Chondrocyte (in vitro differentiated cells): ENCODE results near the gene CYBRD1. TPM values are rescaled to one million over a fixed set of nuclear protein-coding genes. Genes with fewer than 3 reads are reported as not detected.
"Not testable (repeated sequence)": the region's sequence is repeated elsewhere in the genome, so short reads cannot be mapped to it uniquely, and the experiment has no call there.

Source experiments
- DNase-seq: peaks from one replicate; pipeline ENCODE4 v3.0.0; 2021; ENCODE audit warnings: mixed read lengths, low spot score
- H3K27ac Mint-ChIP-seq: one replicate; pipeline ENCODE4 v1.8.0; 2021; ENCODE audit warnings: mild to moderate bottlenecking, moderate library complexity, mixed read lengths; ENCODE audit not compliant: unreplicated experiment
- H3K27me3 Mint-ChIP-seq: 2 replicates; pipeline ENCODE4 v1.8.0; 2021; ENCODE audit warnings: low read depth, mixed read lengths
- H3K36me3 Mint-ChIP-seq: 2 replicates; pipeline ENCODE4 v1.8.0; 2021; ENCODE audit warnings: low read depth, mixed read lengths
- H3K4me1 Mint-ChIP-seq: 2 replicates; pipeline ENCODE4 v1.8.0; 2021; ENCODE audit warnings: low read depth, mild to moderate bottlenecking, mixed read lengths
- H3K4me3 Mint-ChIP-seq: one replicate; pipeline ENCODE4 v1.8.0; 2021; ENCODE audit warnings: mild to moderate bottlenecking, moderate library complexity, mixed read lengths; ENCODE audit not compliant: unreplicated experiment
- H3K9me3 Mint-ChIP-seq: 2 replicates; pipeline ENCODE4 v1.8.0; 2021; ENCODE audit warnings: low read depth, mixed read lengths
- total RNA-seq: library from RNA; stranded (reverse); gene quantifications from 3 replicates; pipeline ENCODE4 v1.2.1, GENCODE V29; 2021
- TF ChIP-seq, protein P1 (sequence below): fragments of 200-600 bp; sonication (generic); IDR thresholded peaks from 2 replicates; pipeline ENCODE4 v1.5.0; 2021; ENCODE audit warnings: antibody characterized with exemption, mild to moderate bottlenecking, moderate library complexity

CYBRD1 gene
- total RNA-seq, 1 donor from 2014 or later = 84.5 TPM

DNA sequence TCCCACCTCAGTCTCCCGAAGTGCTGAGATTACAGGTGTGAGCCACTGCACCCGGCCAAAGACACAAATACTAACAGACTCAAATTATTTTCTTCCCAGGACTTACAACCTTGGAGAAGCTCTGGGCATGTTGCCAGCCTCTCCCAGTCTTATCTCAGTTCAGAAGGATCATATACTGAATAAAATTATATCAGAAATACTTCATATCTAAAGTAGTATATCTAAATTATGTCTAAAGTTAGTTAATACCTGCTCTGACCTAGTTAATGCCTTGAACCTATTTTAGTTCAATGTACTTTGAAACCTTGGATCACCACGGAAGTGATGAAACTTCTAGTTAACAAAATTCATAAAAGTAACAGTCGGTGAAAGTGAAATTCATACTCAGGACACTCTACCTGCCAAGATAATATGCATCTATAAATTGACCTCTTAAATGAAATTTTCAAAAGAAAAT is 34.4 kb upstream of the CYBRD1 start:
- Mint-ChIP-seq H3K36me3 (peaks cover 5% of the 10 kb centered on the region), H3K27me3 (no peaks in the 10 kb centered on the region), H3K27ac (no peak overlapping the region), H3K9me3 (peaks cover 3% of the 10 kb centered on the region), H3K4me1 (peaks cover 4% of the 10 kb centered on the region), H3K4me3 (no peak overlapping the region)
- no peak for DNase-seq
- TF ChIP-seq, protein P1, sequence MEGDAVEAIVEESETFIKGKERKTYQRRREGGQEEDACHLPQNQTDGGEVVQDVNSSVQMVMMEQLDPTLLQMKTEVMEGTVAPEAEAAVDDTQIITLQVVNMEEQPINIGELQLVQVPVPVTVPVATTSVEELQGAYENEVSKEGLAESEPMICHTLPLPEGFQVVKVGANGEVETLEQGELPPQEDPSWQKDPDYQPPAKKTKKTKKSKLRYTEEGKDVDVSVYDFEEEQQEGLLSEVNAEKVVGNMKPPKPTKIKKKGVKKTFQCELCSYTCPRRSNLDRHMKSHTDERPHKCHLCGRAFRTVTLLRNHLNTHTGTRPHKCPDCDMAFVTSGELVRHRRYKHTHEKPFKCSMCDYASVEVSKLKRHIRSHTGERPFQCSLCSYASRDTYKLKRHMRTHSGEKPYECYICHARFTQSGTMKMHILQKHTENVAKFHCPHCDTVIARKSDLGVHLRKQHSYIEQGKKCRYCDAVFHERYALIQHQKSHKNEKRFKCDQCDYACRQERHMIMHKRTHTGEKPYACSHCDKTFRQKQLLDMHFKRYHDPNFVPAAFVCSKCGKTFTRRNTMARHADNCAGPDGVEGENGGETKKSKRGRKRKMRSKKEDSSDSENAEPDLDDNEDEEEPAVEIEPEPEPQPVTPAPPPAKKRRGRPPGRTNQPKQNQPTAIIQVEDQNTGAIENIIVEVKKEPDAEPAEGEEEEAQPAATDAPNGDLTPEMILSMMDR = no peak

DNA sequence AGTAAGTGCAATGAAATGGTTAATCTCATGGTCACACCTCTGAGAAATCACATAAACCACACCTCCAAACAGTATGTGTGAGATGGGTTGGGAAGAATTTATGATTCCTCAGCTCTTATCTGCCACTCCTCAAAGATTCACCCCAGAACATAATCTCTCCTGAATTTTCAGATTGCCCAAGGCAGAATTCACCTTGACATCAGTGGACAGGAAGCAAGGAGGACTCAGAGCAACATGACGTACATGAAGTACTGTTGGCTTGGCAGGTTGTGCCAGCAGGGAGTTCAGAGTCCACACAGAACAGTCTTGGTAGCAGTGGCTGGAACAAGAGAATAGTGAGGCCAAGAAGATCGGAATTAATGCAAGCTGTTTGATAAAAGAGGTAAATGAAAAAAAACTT is 31.7 kb upstream of the CYBRD1 start:
- Mint-ChIP-seq H3K9me3 (peaks cover 3% of the 10 kb centered on the region), H3K4me1 (no peaks in the 10 kb centered on the region), H3K4me3 (no peak overlapping the region), H3K27ac (no peak overlapping the region), H3K27me3 (no peaks in the 10 kb centered on the region), H3K36me3 (peaks cover 2% of the 10 kb centered on the region)
- no peak for DNase-seq
- TF ChIP-seq, protein P1 = no peak

DNA sequence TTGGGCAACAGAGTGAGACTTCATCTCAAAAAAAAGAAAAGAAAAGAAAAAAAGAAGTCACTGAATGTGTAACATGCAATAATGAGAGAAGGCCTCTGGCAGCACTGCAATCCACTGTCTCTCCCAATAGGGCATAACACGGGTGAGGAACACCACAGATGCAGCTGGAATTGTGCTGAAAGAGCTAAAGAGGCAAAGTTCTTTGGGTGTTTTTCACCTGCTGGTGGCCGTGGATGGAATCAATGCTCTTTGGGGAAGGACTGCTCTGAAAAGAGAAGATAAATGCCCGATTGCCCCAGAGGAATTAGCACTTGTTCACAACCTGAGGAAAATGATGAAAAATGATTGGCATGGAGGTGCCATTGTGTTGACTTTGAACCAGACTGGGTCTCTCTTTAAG is 31.0 kb upstream of the CYBRD1 start:
- Mint-ChIP-seq H3K4me3 (no peak overlapping the region), H3K27ac (no peak overlapping the region), H3K9me3 (peaks cover 5% of the 10 kb centered on the region), H3K27me3 (no peaks in the 10 kb centered on the region), H3K4me1 (no peaks in the 10 kb centered on the region), H3K36me3 (peaks cover 2% of the 10 kb centered on the region)
- DNase-seq = no peak
- TF ChIP-seq, protein P1 = no peak

DNA sequence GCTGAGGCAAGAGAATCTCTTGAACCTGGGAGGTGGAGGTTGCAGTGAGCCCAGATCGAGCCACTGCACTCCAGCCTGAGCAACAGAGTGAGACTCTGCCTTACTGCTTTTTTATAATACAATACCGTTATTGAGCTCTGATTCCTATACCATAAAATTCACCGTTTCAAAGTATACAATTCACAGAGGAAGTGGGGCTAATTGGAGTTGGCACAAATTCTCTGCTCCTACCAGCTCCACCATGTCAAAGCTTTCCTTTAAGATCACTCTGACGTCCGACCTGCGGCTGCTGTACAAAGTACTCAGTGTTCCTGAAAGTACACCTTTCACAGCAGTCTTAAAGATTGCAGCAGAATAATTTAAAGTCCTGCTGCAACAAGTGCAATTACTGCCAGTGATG is 29.6 kb upstream of the CYBRD1 start:
- no peak overlapping the region for H3K27ac Mint-ChIP-seq
- no peaks in the 10 kb centered on the region for H3K4me1 Mint-ChIP-seq

DNA sequence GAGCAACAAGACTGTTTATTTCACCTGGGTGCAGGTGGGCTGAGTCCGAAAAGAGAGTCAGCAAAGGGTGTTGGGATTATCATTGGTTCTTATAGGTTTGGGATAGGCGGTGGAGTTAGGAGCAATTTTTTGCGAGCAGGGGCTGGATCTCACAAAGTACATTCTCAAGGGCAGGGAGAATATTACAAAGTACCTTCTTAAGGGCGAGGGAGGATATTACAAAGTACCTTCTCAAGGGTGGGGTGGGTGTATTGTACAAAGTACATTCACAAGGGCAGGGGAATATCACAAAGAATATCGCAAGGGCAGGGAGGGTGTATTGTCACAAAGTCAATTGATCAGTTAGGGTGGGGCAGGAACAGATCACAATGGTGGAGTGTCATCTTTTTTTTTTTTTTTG is 24.6 kb upstream of the CYBRD1 start:
- not testable (repeated sequence) for H3K4me3 Mint-ChIP-seq, H3K27ac Mint-ChIP-seq, DNase-seq, H3K4me1 Mint-ChIP-seq, H3K27me3 Mint-ChIP-seq, H3K36me3 Mint-ChIP-seq, H3K9me3 Mint-ChIP-seq

More for the DNA sequence above, 29.6 kb upstream of the CYBRD1 start:
- peaks cover 2% of the 10 kb centered on the region for H3K36me3 Mint-ChIP-seq
- H3K9me3 Mint-ChIP-seq = peaks cover 10% of the 10 kb centered on the region
- no peak overlapping the region for H3K4me3 Mint-ChIP-seq
- no peak for DNase-seq
- TF ChIP-seq, protein P1 = no peak
- no peaks in the 10 kb centered on the region for H3K27me3 Mint-ChIP-seq

DNA sequence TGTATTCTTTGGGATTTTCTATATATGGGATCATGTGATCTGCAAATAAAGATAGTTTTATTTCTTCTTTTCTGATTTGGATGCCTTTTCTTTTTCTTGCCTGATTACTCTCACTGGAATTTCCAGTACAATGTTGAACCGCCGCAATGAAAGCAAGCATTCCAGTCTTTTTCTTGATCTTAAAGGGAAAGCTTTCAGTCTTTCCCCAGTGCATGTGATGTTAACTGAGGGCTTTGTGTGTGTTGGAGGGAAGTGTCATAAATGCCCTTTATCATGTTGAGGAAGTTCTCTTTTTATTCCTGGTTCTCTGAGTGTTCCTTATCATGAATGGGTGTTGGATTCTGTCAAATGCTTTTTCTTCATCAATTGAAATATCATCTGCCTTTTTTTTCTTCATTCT is 16.9 kb upstream of the CYBRD1 start:
- DNase-seq = no peak
- H3K4me3 Mint-ChIP-seq = no peak overlapping the region
- H3K27me3 Mint-ChIP-seq = no peaks in the 10 kb centered on the region
- H3K36me3 Mint-ChIP-seq = no peaks in the 10 kb centered on the region
- peaks cover 7% of the 10 kb centered on the region for H3K4me1 Mint-ChIP-seq
- peak overlapping the region; percentile 71 for H3K27ac Mint-ChIP-seq
- H3K9me3 Mint-ChIP-seq = peaks cover 9% of the 10 kb centered on the region
- TF ChIP-seq, protein P1 = no peak
